Fibroblast of lung (primary cell): ENCODE data around the gene SF3A2.

Experiments
- CTCF ChIP-seq, 2 donors: IDR thresholded peaks in 1 of 2; conservative IDR thresholded peaks in 1 of 2; 1 replicate in 1 of 2; 2 replicates in 1 of 2; pipeline ENCODE4 v1.5.1; 2011 to 2012; ENCODE audit warnings: low read length in 2 of 2, control low read depth in 1 of 2, inconsistent platforms in 1 of 2, low read depth in 1 of 2, mild to moderate bottlenecking in 1 of 2
- EZH2 ChIP-seq: IDR thresholded peaks from 2 replicates; pipeline ENCODE4 v1.5.1; 2012; ENCODE audit warnings: low read length, control low read depth, mild to moderate bottlenecking; ENCODE audit errors: missing control alignments

- TF ChIP-seq CTCF (conservative IDR thresholded peaks at IDR 0.05 in 1 of 2, IDR thresholded peaks at IDR 0.05 in 1 of 2; ENCODE audit: low read depth in 1 of 2, low read length in 2 of 2), result peak in 1 of 2 donors; percentile 27
- no peak for TF ChIP-seq EZH2
These were observed 37.4 kb upstream of the SF3A2 start for GRCh38 chr19:2199215-2199614.
